ENCODE data around the gene FER.

Gene FER

GRCh38 chr5:108942701-108943100 lies 195.0 kb downstream of the FER start:
- TF ChIP-seq, protein P1, sequence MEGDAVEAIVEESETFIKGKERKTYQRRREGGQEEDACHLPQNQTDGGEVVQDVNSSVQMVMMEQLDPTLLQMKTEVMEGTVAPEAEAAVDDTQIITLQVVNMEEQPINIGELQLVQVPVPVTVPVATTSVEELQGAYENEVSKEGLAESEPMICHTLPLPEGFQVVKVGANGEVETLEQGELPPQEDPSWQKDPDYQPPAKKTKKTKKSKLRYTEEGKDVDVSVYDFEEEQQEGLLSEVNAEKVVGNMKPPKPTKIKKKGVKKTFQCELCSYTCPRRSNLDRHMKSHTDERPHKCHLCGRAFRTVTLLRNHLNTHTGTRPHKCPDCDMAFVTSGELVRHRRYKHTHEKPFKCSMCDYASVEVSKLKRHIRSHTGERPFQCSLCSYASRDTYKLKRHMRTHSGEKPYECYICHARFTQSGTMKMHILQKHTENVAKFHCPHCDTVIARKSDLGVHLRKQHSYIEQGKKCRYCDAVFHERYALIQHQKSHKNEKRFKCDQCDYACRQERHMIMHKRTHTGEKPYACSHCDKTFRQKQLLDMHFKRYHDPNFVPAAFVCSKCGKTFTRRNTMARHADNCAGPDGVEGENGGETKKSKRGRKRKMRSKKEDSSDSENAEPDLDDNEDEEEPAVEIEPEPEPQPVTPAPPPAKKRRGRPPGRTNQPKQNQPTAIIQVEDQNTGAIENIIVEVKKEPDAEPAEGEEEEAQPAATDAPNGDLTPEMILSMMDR (conservative IDR thresholded peaks at IDR 0.05): no peak
- TF ChIP-seq ZFX (IDR thresholded peaks at IDR 0.05): no peak

GRCh38 chr5:108945094-108945493 lies 197.4 kb downstream of the FER start:
- no peak for TF ChIP-seq ZFX (IDR thresholded peaks at IDR 0.05)
- TF ChIP-seq, protein P1 (conservative IDR thresholded peaks at IDR 0.05): no peak
- H3K27ac ChIP-seq: no peak overlapping the region

More at GRCh38 chr5:108942701-108943100, 195.0 kb downstream of the FER start:
- H3K27ac ChIP-seq: no peak overlapping the region

DNA sequence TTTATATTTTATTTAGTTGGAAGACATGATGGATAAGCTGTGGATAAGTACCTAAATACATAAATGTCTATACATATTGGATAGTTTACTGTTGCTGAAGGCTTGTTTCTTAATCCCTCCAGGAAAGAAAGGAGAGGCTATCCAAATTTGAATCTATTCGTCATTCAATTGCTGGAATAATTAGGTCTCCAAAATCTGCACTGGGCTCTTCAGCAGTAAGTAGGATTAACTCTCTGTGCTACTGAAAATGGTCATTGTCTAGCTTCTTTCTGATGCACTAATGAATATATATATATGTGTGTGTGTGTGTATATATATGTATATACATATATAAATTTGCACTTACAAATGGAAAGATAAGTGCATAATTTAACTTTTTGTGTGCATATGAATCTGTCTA lies 198.3 kb downstream of the FER start:
- H3K27ac ChIP-seq: no peak overlapping the region

DNA sequence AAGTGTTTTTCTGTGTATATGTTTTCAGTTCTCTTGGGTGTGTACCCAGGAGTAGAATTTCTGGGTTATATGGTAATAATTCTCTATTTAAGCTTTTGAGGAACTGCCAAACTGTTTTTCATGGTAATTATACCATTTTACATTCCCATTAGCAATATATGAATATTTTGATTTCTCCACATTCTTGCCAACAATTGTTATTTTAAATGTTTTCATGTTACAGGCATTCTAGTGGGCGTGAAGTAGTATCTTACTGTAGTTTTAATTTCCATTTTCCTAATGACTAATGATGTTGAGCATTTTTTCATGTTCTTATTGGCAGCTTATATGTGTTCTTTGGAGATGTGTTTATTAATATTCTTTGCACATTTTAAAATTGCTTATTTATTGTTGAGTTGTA lies 199.5 kb downstream of the FER start:
- TF ChIP-seq, protein P1 (conservative IDR thresholded peaks at IDR 0.05): no peak
- no peak for TF ChIP-seq ZFX (IDR thresholded peaks at IDR 0.05)
- H3K27ac ChIP-seq: no peak overlapping the region

More for the DNA sequence above, 198.3 kb downstream of the FER start:
- no peak for TF ChIP-seq ZFX (IDR thresholded peaks at IDR 0.05)
- TF ChIP-seq, protein P1 (conservative IDR thresholded peaks at IDR 0.05): no peak

DNA sequence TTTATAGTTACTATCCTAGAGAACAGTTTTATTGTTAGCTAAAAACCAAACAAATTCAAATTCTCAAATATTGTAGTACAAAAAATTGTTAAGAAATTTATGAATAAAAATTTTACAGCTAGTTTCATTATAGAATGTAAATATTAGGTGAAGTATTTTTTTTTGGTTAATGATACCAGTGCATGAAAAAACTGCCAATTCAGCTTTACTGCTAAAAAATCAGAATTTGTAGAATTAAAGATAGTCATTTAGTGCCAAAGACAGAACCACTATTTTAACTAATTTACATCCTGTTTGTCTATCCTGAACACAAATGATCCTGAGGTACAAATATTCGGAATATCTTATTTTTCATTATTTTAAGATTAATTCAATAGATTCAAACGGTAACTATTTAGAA lies 202.6 kb downstream of the FER start:
- TF ChIP-seq, protein P1 (conservative IDR thresholded peaks at IDR 0.05): no peak
- TF ChIP-seq ZFX (IDR thresholded peaks at IDR 0.05): no peak
- H3K27ac ChIP-seq: no peak overlapping the region

GRCh38 chr5:108953940-108954339 lies 206.2 kb downstream of the FER start:
- TF ChIP-seq ZFX (IDR thresholded peaks at IDR 0.05): no peak
- TF ChIP-seq, protein P1 (conservative IDR thresholded peaks at IDR 0.05): no peak
- H3K27ac ChIP-seq: no peak overlapping the region

DNA sequence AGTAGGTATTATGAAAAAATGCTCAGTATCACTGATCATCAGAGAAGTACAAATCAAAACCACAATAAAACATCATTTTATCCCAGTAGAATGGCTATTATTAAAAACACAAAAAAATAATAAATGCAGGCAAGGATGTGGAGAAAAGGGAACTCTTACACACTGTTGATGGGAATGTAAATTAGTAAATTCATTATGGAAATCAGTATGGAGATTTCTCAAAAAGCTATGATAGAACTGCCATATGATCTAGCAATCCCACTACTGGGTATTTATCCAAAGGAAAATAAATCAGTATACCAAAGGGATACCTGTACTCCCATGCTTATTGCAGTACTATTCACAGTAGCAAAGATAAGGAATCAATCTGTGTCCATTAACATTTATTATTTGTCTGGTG lies 209.6 kb downstream of the FER start:
- H3K27ac ChIP-seq: no peak overlapping the region
- TF ChIP-seq, protein P1 (conservative IDR thresholded peaks at IDR 0.05): no peak
- TF ChIP-seq ZFX (IDR thresholded peaks at IDR 0.05): no peak
